NB4 (cell line): ENCODE measurements around the gene TTC21B.

ENCODE experiments used
- POLR2A ChIP-seq: IDR thresholded peaks from 2 replicates; pipeline ENCODE4 v1.6.1; 2011; ENCODE audit warnings: mild to moderate bottlenecking; ENCODE audit not compliant: insufficient read length; ENCODE audit errors: extremely low read depth
- TF ChIP-seq, protein P1 (sequence below): IDR thresholded peaks from one replicate; pipeline ENCODE4 v1.5.1; 2012; ENCODE audit warnings: low read depth, low read length
- TF ChIP-seq, protein P2 (sequence below): IDR thresholded peaks from 2 replicates; pipeline ENCODE4 v1.6.1; 2011; ENCODE audit warnings: low read depth, low read length

DNA sequence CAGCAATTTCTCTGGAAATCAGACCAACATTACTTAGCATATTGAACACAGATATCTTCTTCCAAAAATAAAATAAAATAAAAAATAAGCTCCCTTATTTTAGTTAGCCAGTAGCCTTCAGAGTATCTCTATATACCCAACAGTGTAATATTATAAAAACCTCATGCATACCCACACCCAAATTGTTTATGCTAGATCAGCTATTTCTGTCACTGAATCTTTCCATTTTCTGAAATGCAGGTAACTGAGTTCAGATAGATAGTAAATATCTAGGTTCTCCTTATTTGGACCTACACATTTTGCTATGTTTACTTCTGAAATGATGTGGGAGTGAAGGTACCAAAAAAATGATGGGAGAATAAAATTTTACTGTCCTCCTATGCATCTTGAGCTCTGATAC is 39.9 kb downstream of the TTC21B start:
- TF ChIP-seq, protein P1, sequence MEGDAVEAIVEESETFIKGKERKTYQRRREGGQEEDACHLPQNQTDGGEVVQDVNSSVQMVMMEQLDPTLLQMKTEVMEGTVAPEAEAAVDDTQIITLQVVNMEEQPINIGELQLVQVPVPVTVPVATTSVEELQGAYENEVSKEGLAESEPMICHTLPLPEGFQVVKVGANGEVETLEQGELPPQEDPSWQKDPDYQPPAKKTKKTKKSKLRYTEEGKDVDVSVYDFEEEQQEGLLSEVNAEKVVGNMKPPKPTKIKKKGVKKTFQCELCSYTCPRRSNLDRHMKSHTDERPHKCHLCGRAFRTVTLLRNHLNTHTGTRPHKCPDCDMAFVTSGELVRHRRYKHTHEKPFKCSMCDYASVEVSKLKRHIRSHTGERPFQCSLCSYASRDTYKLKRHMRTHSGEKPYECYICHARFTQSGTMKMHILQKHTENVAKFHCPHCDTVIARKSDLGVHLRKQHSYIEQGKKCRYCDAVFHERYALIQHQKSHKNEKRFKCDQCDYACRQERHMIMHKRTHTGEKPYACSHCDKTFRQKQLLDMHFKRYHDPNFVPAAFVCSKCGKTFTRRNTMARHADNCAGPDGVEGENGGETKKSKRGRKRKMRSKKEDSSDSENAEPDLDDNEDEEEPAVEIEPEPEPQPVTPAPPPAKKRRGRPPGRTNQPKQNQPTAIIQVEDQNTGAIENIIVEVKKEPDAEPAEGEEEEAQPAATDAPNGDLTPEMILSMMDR = no peak
- TF ChIP-seq POLR2A = no peak
- TF ChIP-seq, protein P2, sequence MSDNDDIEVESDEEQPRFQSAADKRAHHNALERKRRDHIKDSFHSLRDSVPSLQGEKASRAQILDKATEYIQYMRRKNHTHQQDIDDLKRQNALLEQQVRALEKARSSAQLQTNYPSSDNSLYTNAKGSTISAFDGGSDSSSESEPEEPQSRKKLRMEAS = no peak
